HL-60 (cell line): ENCODE data around the gene APOO.

ENCODE experiments used
- DNase-seq, 2 experiments: peaks; one replicate each; pipeline ENCODE4 v3.0.0-alpha.2; 2010 to 2020; ENCODE audit warnings: low read depth in 1 of 2, low spot score in 1 of 2
- H3K27ac ChIP-seq: fragments of 250-450 bp; sonication (Bioruptor Pico); replicated peaks from 2 replicates; pipeline ENCODE4 v1.5.1; 2020; ENCODE audit warnings: mild to moderate bottlenecking, moderate library complexity
- H3K27me3 ChIP-seq: fragments of 250-450 bp; sonication (Bioruptor Pico); 2 replicates; pipeline ENCODE4 v1.5.1; 2021; ENCODE audit warnings: mild to moderate bottlenecking, moderate library complexity; ENCODE audit not compliant: insufficient read depth, poor library complexity, severe bottlenecking
- H3K4me3 ChIP-seq: replicated peaks from 2 replicates; pipeline ENCODE4 v1.5.1; 2011; ENCODE audit warnings: mild to moderate bottlenecking, control low read depth, low read length; ENCODE audit not compliant: insufficient read depth
- CTCF ChIP-seq: IDR thresholded peaks from one replicate; pipeline ENCODE4 v1.5.1; 2011; ENCODE audit warnings: low read length, control low read depth, inconsistent platforms; ENCODE audit not compliant: insufficient read depth
- GABPA ChIP-seq: IDR thresholded peaks from 2 replicates; pipeline ENCODE4 v1.6.1; 2012; ENCODE audit warnings: low read depth
- POLR2AphosphoS5 ChIP-seq: IDR thresholded peaks from 2 replicates; pipeline ENCODE4 v1.6.1; 2012; ENCODE audit warnings: low read depth
- REST ChIP-seq: IDR thresholded peaks from 2 replicates; pipeline ENCODE4 v1.6.1; 2012; ENCODE audit warnings: low read depth; ENCODE audit not compliant: insufficient replicate concordance
- SPI1 ChIP-seq: IDR thresholded peaks from 2 replicates; pipeline ENCODE4 v1.6.1; 2012; ENCODE audit warnings: low read depth, mild to moderate bottlenecking, borderline replicate concordance

Gene APOO

GRCh38 chrX:23932046-23932445 lies 24.3 kb upstream of the APOO start:
- no peak overlapping the region for H3K27ac ChIP-seq
- no peaks in the 10 kb centered on the region for H3K27me3 ChIP-seq
- TF ChIP-seq REST: no peak
- no peak for TF ChIP-seq GABPA
- TF ChIP-seq POLR2AphosphoS5: no peak
- no peak for TF ChIP-seq SPI1
- no peak for TF ChIP-seq CTCF
- DNase-seq: no peak
- H3K4me3 ChIP-seq: no peak overlapping the region

GRCh38 chrX:23930894-23931604 lies 23.3 kb upstream of the APOO start:
- no peaks in the 10 kb centered on the region for H3K27me3 ChIP-seq
- no peak overlapping the region for H3K4me3 ChIP-seq
- DNase-seq: no peak
- H3K27ac ChIP-seq: peak overlapping the region; percentile 41
- TF ChIP-seq REST (no peak), CTCF (no peak), POLR2AphosphoS5 (no peak), GABPA (no peak), SPI1 (peak; percentile 66; the same call in 1 of the 2 replicates)

- TF ChIP-seq POLR2AphosphoS5 (no peak), SPI1 (no peak), REST (no peak), GABPA (no peak), CTCF (no peak)
These were observed 18.3 kb upstream of the APOO start for GRCh38 chrX:23926015-23926414.

More at GRCh38 chrX:23926015-23926414, 18.3 kb upstream of the APOO start:
- H3K4me3 ChIP-seq: no peak overlapping the region
- no peak overlapping the region for H3K27ac ChIP-seq
- H3K27me3 ChIP-seq: no peaks in the 10 kb centered on the region
- no peak for DNase-seq
